Upper lobe of left lung (tissue), 6 donors: ENCODE data around the gene FGF10. TPM values are rescaled to one million over a fixed set of nuclear protein-coding genes. Genes with fewer than 3 reads are reported as not detected.

Experiments used
- ATAC-seq, 2 donors: fragments of 200-7000 bp; cut with Tn5 transposase; one replicate each; pipeline ENCODE4 v1.9.1; 2022; ENCODE audit warnings: mild to moderate bottlenecking in 2 of 2, moderate library complexity in 2 of 2; ENCODE audit not compliant: low FRiP score in 2 of 2
- DNase-seq, 2 donors: peaks; one replicate each; pipeline ENCODE4 v3.0.0-alpha.2; 2019 to 2020
- H3K27ac ChIP-seq, 4 donors: fragments of 200-600 bp; sonication (generic); one replicate each; pipeline ENCODE4 v1.5.1; 2016 to 2019
- H3K27me3 ChIP-seq, 4 donors: fragments of 200-600 bp; sonication (generic); one replicate each; pipeline ENCODE4 v1.5.1; 2017 to 2019
- H3K36me3 ChIP-seq, 4 donors: fragments of 200-600 bp; sonication (generic); one replicate each; pipeline ENCODE4 v1.5.1; 2016 to 2019
- H3K4me1 ChIP-seq, 4 donors: fragments of 200-600 bp; sonication (generic); one replicate each; pipeline ENCODE4 v1.5.1; 2018 to 2019
- H3K4me3 ChIP-seq, 4 donors: fragments of 200-600 bp; sonication (generic); one replicate each; pipeline ENCODE4 v1.5.1; 2017 to 2019; ENCODE audit warnings: mild to moderate bottlenecking in 2 of 4, moderate library complexity in 1 of 4
- H3K9me3 ChIP-seq, 4 donors: fragments of 200-600 bp; sonication (generic); one replicate each; pipeline ENCODE4 v1.5.1; 2018 to 2019
- EP300 ChIP-seq, 4 donors: sonication (generic); formaldehyde crosslinking; IDR thresholded peaks; one replicate each; pipeline ENCODE4 v1.5.1; 2017; ENCODE audit warnings: antibody characterized with exemption in 4 of 4, control low read depth in 2 of 4
- POLR2A ChIP-seq, 4 donors: fragments of 450-650 bp; IDR thresholded peaks; one replicate each; pipeline ENCODE4 v1.5.1; 2016 to 2017; ENCODE audit warnings: antibody characterized with exemption in 4 of 4, mild to moderate bottlenecking in 2 of 4
- POLR2AphosphoS5 ChIP-seq, 2 donors: sonication (generic); formaldehyde crosslinking; IDR thresholded peaks; one replicate each; pipeline ENCODE4 v1.5.1; 2017; ENCODE audit warnings: antibody characterized with exemption in 2 of 2
- WGBS, 2 donors: methylation state at CpG; one replicate each; pipeline ENCODE4 v1.1.5; 2017 to 2018; 5-methylcytosine and 5-hydroxymethylcytosine counted together
- total RNA-seq, 6 donors: library from RNA; depleted of rRNA in 4 of 6; stranded (reverse); fragments of >200 nt in 4 of 6; gene quantifications; one replicate each; pipeline versions ENCODE4 v1.1.0 to v1.2.1, GENCODE V29; 2016 to 2021
- TF ChIP-seq, protein P1 (sequence below), 6 experiments: fragments of 450-650 bp in 4 of 6; fragments of 200-600 bp in 2 of 6; sonication (generic) in 2 of 6; IDR thresholded peaks; one replicate each; pipeline ENCODE4 v1.5.1; 2016 to 2019; ENCODE audit warnings: antibody characterized with exemption in 6 of 6
- donor health status: DM: no; HTN: no; CAD: no; lungs with moderate emphysema.
- donor health status: DM: no; HTN: yes; CAD: no; lungs with severe emphysema.

Gene FGF10
- total RNA-seq, 6 donors from 2014 or later = 1.1 to 12.6 (median 2.4) TPM

DNA sequence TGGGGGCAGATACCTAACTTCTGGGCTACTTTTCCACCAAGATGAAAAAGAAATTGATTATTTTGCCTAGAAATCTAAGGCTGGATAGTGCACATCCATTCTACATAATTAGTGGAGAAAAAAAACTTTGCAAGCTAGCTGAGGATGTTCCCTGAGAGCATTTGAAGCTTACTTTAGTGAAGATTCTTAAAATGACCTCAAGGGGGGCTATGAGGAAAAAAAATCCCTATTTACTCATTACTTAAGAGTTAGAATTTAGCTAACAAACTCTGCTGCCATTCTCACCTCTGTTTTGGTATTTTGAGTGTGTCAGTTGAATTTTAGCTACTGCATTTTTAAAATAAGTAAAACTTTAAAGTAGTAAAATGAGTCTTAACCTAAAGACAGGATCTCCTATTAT lies 9.2 kb upstream of the FGF10 start:
- Histone ChIP-seq H3K27ac (no peak overlapping the region), H3K27me3 (no peaks in the 10 kb centered on the region), H3K4me1 (no peaks in the 10 kb centered on the region), H3K4me3 (no peak overlapping the region), H3K36me3 (no peaks in the 10 kb centered on the region), H3K9me3 (no peaks in the 10 kb centered on the region)
- TF ChIP-seq, protein P1, sequence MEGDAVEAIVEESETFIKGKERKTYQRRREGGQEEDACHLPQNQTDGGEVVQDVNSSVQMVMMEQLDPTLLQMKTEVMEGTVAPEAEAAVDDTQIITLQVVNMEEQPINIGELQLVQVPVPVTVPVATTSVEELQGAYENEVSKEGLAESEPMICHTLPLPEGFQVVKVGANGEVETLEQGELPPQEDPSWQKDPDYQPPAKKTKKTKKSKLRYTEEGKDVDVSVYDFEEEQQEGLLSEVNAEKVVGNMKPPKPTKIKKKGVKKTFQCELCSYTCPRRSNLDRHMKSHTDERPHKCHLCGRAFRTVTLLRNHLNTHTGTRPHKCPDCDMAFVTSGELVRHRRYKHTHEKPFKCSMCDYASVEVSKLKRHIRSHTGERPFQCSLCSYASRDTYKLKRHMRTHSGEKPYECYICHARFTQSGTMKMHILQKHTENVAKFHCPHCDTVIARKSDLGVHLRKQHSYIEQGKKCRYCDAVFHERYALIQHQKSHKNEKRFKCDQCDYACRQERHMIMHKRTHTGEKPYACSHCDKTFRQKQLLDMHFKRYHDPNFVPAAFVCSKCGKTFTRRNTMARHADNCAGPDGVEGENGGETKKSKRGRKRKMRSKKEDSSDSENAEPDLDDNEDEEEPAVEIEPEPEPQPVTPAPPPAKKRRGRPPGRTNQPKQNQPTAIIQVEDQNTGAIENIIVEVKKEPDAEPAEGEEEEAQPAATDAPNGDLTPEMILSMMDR (IDR thresholded peaks at IDR 0.05) = no peak
- TF ChIP-seq EP300 (IDR thresholded peaks at IDR 0.05) (no peak), POLR2AphosphoS5 (IDR thresholded peaks at IDR 0.05) (no peak), POLR2A (IDR thresholded peaks at IDR 0.05) (no peak)
- DNase-seq = no peak
- no peak for ATAC-seq

DNA sequence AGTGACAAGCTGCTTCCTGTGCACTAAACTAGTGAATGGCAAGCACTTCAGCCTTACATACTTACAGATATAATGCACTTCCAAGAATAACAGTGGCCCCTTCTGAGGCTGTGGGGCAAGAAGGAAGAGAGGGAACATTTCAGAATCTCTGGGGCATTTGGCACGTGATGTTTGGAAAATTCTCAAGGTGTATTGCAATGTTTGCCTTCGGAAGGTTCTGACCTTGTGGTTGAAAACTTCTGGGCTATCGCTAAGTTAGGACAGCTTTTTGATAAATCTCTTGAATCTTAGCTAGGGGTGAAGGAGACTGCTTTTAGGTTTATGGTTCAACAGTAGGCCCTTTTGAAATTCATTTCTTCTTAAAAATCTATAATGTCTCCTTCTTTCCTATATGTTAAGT lies 7.1 kb upstream of the FGF10 start:
- no peaks in the 10 kb centered on the region for H3K4me1 ChIP-seq
- no peaks in the 10 kb centered on the region for H3K36me3 ChIP-seq
- H3K4me3 ChIP-seq = no peak overlapping the region
- 68 to 76% methylated on average over 3 of the region's 3 CpGs for WGBS, 2 donors
- TF ChIP-seq POLR2A (IDR thresholded peaks at IDR 0.05) (no peak), POLR2AphosphoS5 (IDR thresholded peaks at IDR 0.05) (no peak), EP300 (IDR thresholded peaks at IDR 0.05) (no peak)
- TF ChIP-seq, protein P1 (IDR thresholded peaks at IDR 0.05) = no peak
- no peaks in the 10 kb centered on the region for H3K9me3 ChIP-seq
- H3K27ac ChIP-seq = no peak overlapping the region
- no peaks in the 10 kb centered on the region for H3K27me3 ChIP-seq
- DNase-seq (no peak), ATAC-seq (no peak)

DNA sequence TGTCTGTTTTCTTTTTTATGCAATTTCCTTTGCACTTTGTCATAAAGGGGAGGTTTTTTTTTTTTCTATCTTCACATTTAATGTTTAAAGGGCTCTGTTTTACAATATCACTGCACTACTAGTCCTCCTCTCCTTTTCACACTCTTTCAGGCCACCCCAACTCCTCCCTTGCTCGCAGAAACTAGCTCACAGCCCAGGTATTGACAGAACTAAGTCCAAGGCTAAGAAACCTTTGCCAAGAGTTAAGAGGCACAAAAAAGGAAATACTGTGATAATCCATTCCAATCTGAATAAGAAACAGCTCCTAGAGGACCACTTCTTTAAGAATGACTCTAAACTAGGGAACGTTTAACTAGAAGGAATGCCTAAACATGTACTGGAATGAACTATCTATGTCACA lies 1.1 kb upstream of the FGF10 start:
- Histone ChIP-seq H3K27ac (no peak overlapping the region), H3K4me3 (peak overlapping the region in 1 of 4 donors; percentile 54)

DNA sequence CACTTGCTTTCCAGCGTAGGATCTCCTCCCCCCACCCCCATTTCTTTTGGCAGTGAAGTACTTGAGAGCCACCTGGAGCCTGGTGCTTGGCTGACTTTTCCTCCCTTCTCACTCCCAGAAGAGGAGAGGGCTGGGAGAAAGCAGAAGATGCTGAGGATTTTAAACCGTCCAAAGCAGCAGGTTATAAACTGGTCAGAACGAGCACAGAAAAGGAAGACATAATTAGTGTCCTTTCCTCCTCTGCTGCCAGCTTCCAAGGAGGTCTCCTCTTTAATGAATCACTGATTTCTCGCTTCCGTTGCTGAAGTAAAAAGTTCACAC lies 563 bp upstream of the FGF10 start:
- no peaks in the 10 kb centered on the region for H3K36me3 ChIP-seq
- peak overlapping the region in 3 of 4 donors; percentile 33 to 54 (median 44) for H3K4me3 ChIP-seq
- 3 to 6% methylated on average over 5 of the region's 5 CpGs for WGBS, 2 donors
- ATAC-seq (no peak), DNase-seq (no peak)
- H3K27me3 ChIP-seq = peaks cover 0 to 2% (median 0%) of the 10 kb centered on the region in 4 donors
- TF ChIP-seq, protein P1 (IDR thresholded peaks at IDR 0.05) = no peak
- no peak for TF ChIP-seq POLR2A (IDR thresholded peaks at IDR 0.05)
- no peak for TF ChIP-seq EP300 (IDR thresholded peaks at IDR 0.05)
- TF ChIP-seq POLR2AphosphoS5 (IDR thresholded peaks at IDR 0.05) = no peak
- peak overlapping the region in 3 of 4 donors; percentile 39 to 65 (median 47) for H3K27ac ChIP-seq
- H3K4me1 ChIP-seq = peaks cover 5 to 21% (median 7%) of the 10 kb centered on the region in 4 donors
- H3K9me3 ChIP-seq = no peaks in the 10 kb centered on the region

More for the DNA sequence above, 1.1 kb upstream of the FGF10 start:
- 22 to 35% methylated on average over 2 of the region's 2 CpGs for WGBS, 2 donors
- Histone ChIP-seq H3K9me3 (no peaks in the 10 kb centered on the region), H3K27me3 (peaks cover 0 to 2% (median 0%) of the 10 kb centered on the region in 4 donors), H3K36me3 (no peaks in the 10 kb centered on the region), H3K4me1 (peaks cover 5 to 21% (median 7%) of the 10 kb centered on the region in 4 donors)
- DNase-seq = no peak
- TF ChIP-seq POLR2A (IDR thresholded peaks at IDR 0.05) = no peak
- ATAC-seq = no peak

DNA sequence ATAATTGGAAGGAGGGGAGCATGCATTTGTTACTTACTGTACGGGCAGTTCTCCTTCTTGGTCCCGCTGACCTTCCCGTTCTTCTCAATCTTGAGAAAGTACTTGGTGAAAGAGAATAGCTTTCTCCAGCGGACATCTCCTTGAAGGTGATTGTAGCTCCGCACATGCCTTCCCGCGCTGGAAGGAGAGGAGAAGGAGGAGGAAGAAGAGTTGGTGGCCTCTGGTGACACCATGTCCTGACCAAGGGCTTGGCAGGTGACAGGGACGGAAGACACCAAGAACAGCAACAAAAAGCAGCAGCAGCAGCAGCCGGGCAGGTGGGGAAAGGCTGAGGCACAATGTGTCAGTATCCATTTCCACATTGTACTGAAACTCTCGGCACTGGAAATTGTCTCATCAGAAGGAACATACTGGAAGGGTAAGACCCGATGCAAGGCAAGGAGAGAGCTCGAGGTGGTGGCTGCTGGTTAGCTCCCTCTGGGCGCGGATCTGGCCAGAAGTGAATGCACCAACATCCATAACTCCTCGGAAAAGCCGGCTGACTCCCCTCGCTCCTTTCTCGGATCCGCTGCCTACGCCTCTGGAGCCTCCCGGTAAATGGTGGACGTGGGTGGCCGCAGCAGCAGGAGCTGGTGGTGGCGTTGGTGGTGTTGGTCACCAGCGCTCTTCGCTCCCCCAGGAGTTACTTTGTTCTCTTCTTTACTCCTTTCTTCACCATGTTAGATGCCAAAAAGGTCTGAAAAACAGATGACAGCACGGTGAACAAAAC lies 715 bp downstream of the FGF10 start:
- TF ChIP-seq POLR2AphosphoS5 (IDR thresholded peaks at IDR 0.05) = no peak
- TF ChIP-seq, protein P1 (IDR thresholded peaks at IDR 0.05) = no peak
- TF ChIP-seq POLR2A (IDR thresholded peaks at IDR 0.05) = no peak
- no peak for TF ChIP-seq EP300 (IDR thresholded peaks at IDR 0.05)
- Histone ChIP-seq H3K36me3 (no peaks in the 10 kb centered on the region), H3K4me3 (peak overlapping the region; percentile 21 to 54 (median 38)), H3K27me3 (peaks cover 0 to 2% (median 0%) of the 10 kb centered on the region in 4 donors), H3K4me1 (peaks cover 5 to 21% (median 7%) of the 10 kb centered on the region in 4 donors), H3K27ac (peak overlapping the region; percentile 39 to 65 (median 54)), H3K9me3 (no peaks in the 10 kb centered on the region)
- WGBS, 2 donors = 4% methylated on average over 18 to 26 of the region's 27 CpGs
- DNase-seq (peak in 1 of 2 donors; percentile 41), ATAC-seq (peak; percentile 13 to 62)
